HS-5 (cell line): Measurements from ENCODE around the gene PLEKHB1.

ENCODE experiments used
- DNase-seq: peaks from one replicate; pipeline ENCODE4 v3.0.0-alpha.2; 2012; ENCODE audit warnings: low read depth

Gene PLEKHB1

GRCh38 chr11:73645972-73646631 is at the start of gene PLEKHB1:
PLEKHB1 (plus strand) TSS chr11:73646581; CDS start chr11:73646609, 28 bp downstream.
- DNase-seq = no peak

- no peak for DNase-seq
Measured at GRCh38 chr11:73597336-73597955, 48.9 kb upstream of the PLEKHB1 start.

- peak; percentile 89 for DNase-seq
Measured at GRCh38 chr11:73597956-73598718, 48.2 kb upstream of the PLEKHB1 start, which contains the start of gene FAM168A. FAM168A (minus strand) TSS chr11:73598112; CDS start chr11:73468474, 129,638 bp downstream.

- DNase-seq = no peak
Measured at GRCh38 chr11:73598719-73599379, 47.5 kb upstream of the PLEKHB1 start.

- no peak for DNase-seq
Measured at GRCh38 chr11:73612601-73613140, 33.7 kb upstream of the PLEKHB1 start.

GRCh38 chr11:73614591-73614990 is 31.8 kb upstream of the PLEKHB1 start:
- no peak for DNase-seq

GRCh38 chr11:73622926-73623593 is 23.3 kb upstream of the PLEKHB1 start:
- DNase-seq = no peak

- DNase-seq = no peak
Measured at GRCh38 chr11:73623686-73624085, 22.7 kb upstream of the PLEKHB1 start.

- DNase-seq = peak; percentile 15
Measured at GRCh38 chr11:73625696-73626318, 20.6 kb upstream of the PLEKHB1 start.

GRCh38 chr11:73629907-73630306 is 16.5 kb upstream of the PLEKHB1 start:
- no peak for DNase-seq

GRCh38 chr11:73632996-73633395 is 13.4 kb upstream of the PLEKHB1 start:
- no peak for DNase-seq

- no peak for DNase-seq
Measured at GRCh38 chr11:73633999-73634398, 12.4 kb upstream of the PLEKHB1 start.

GRCh38 chr11:73635721-73636120 is 10.7 kb upstream of the PLEKHB1 start:
- no peak for DNase-seq

GRCh38 chr11:73636249-73636648 is 10.1 kb upstream of the PLEKHB1 start:
- no peak for DNase-seq

- DNase-seq = no peak
Measured at GRCh38 chr11:73637012-73637411, 9.4 kb upstream of the PLEKHB1 start.

- DNase-seq = no peak
Measured at GRCh38 chr11:73640592-73640991, 5.8 kb upstream of the PLEKHB1 start.

- DNase-seq = no peak
Measured at GRCh38 chr11:73641668-73642067, 4.7 kb upstream of the PLEKHB1 start.

GRCh38 chr11:73645121-73645969 is 1.0 kb upstream of the PLEKHB1 start:
- DNase-seq = no peak

- no peak for DNase-seq
Measured at GRCh38 chr11:73647459-73648100, 1.2 kb downstream of the PLEKHB1 start.

GRCh38 chr11:73648121-73648520 is 1.7 kb downstream of the PLEKHB1 start:
- no peak for DNase-seq
